Omental fat pad (tissue), 4 donors: Measurements from ENCODE around the gene ZNF174. TPM values are rescaled to one million over a fixed set of nuclear protein-coding genes. Genes with fewer than 3 reads are reported as not detected.

Experiments
- ATAC-seq: fragments of 150-250 bp; one replicate; pipeline ENCODE4 v1.9.1; 2016; ENCODE audit warnings: mild to moderate bottlenecking, moderate library complexity; ENCODE audit not compliant: low FRiP score
- DNase-seq: peaks from one replicate; pipeline ENCODE4 v3.0.0-alpha.2; 2019; ENCODE audit warnings: low spot score
- CTCF ChIP-seq, 3 donors: fragments of 450-650 bp; IDR thresholded peaks; one replicate each; pipeline ENCODE4 v1.5.1; 2016 to 2017; ENCODE audit warnings: antibody characterized with exemption in 3 of 3, mild to moderate bottlenecking in 3 of 3, moderate library complexity in 2 of 3
- total RNA-seq, 4 donors: library from RNA; depleted of rRNA; stranded (reverse); fragments of >200 nt; gene quantifications; one replicate each; pipeline ENCODE4 v1.1.0, GENCODE V29; 2016

Gene ZNF174
- total RNA-seq, 4 donors from 2014 or later = 6.2 to 16.6 (median 8.6) TPM

GRCh38 chr16:3458278-3458851 lies 57.4 kb downstream of the ZNF174 start:
- peak; percentile 12 for ATAC-seq

GRCh38 chr16:3458852-3459361 lies 57.9 kb downstream of the ZNF174 start:
- ATAC-seq (peak; percentile 30), DNase-seq (no peak)
- no peak for TF ChIP-seq CTCF (IDR thresholded peaks at IDR 0.05)

More at GRCh38 chr16:3458278-3458851, 57.4 kb downstream of the ZNF174 start:
- no peak for DNase-seq
- no peak for TF ChIP-seq CTCF (IDR thresholded peaks at IDR 0.05)

Other genes with a start within 250 kb of the ZNF174 start
- not detected for gene OR1F1, start 213.0 kb upstream of the ZNF174 start, total RNA-seq
- 10 to 100 TPM in 2 of 4 donors, 1 to 10 TPM in 2; 4.3 to 12.6 (median 8.7) TPM for gene ZNF200, start 166.1 kb upstream of the ZNF174 start, total RNA-seq
- gene MEFV, start 144.6 kb upstream of the ZNF174 start, total RNA-seq = 10 to 100 TPM in 1 of 4 donors, 1 to 10 TPM in 3; 2.7 to 25.4 (median 4.2) TPM
- gene ZNF263, start 117.7 kb upstream of the ZNF174 start, total RNA-seq = 10 to 100 TPM; 23.3 to 66.7 (median 36.2) TPM
- 1 to 10 TPM; 3.3 to 8.8 (median 5.3) TPM for gene TIGD7, start 95.8 kb upstream of the ZNF174 start, total RNA-seq
- gene ZNF75A, start 95.7 kb upstream of the ZNF174 start, total RNA-seq = 10 to 100 TPM; 13.2 to 30.1 (median 20.4) TPM
- not detected for gene OR2C1, start 45.3 kb upstream of the ZNF174 start, total RNA-seq
- gene ZSCAN32, start 211 bp upstream of the ZNF174 start, total RNA-seq = 10 to 100 TPM in 2 of 4 donors, 1 to 10 TPM in 2; 6.5 to 16.6 (median 11.1) TPM
- 1 to 10 TPM; 2.0 to 3.3 (median 2.7) TPM for gene ZNF597, start 42.3 kb downstream of the ZNF174 start, total RNA-seq
- gene NAA60, start 42.5 kb downstream of the ZNF174 start, total RNA-seq = 10 to 100 TPM; 17.0 to 31.7 (median 26.5) TPM
- gene C16orf90, start 94.3 kb downstream of the ZNF174 start, total RNA-seq = not detected
- gene CLUAP1, start 99.8 kb downstream of the ZNF174 start, total RNA-seq = 10 to 100 TPM in 2 of 4 donors, 1 to 10 TPM in 2; 8.5 to 17.8 (median 12.5) TPM
- gene NLRC3, start 176.2 kb downstream of the ZNF174 start, total RNA-seq = 1 to 10 TPM in 3 of 4 donors, under 1 TPM in 1; 0.65 to 4.1 (median 1.1) TPM
- gene SLX4, start 210.4 kb downstream of the ZNF174 start, total RNA-seq = 1 to 10 TPM; 2.9 to 4.4 (median 3.3) TPM